GM12874 (cell line): ENCODE measurements around the gene SORCS2.

Source experiments
- CTCF ChIP-seq: IDR thresholded peaks from 2 replicates; pipeline ENCODE4 v1.5.1; 2011; ENCODE audit warnings: low read depth, mild to moderate bottlenecking, control low read depth, low read length, moderate library complexity; ENCODE audit not compliant: insufficient read depth

SORCS2 gene

GRCh38 chr4:7710576-7711306, 518.4 kb downstream of the SORCS2 start:
- TF ChIP-seq CTCF: no peak

- TF ChIP-seq CTCF: no peak
Measured at GRCh38 chr4:7711307-7711963, 519.1 kb downstream of the SORCS2 start.

GRCh38 chr4:7712021-7712671, 519.8 kb downstream of the SORCS2 start:
- TF ChIP-seq CTCF: no peak

GRCh38 chr4:7713757-7714156, 521.4 kb downstream of the SORCS2 start:
- TF ChIP-seq CTCF: no peak

GRCh38 chr4:7714176-7714575, 521.8 kb downstream of the SORCS2 start:
- no peak for TF ChIP-seq CTCF

- TF ChIP-seq CTCF: no peak
Measured at GRCh38 chr4:7714738-7715137, 522.4 kb downstream of the SORCS2 start.

GRCh38 chr4:7715271-7716009, 523.1 kb downstream of the SORCS2 start:
- no peak for TF ChIP-seq CTCF
